Loucy (cell line): ENCODE results near the gene ZNF544.

ENCODE experiments used
- H2AFZ ChIP-seq: fragments of 200-600 bp; sonication (generic); 2 replicates; pipeline ENCODE4 v1.6.0; 2016; ENCODE audit warnings: antibody characterized with exemption, mild to moderate bottlenecking, low read length, moderate library complexity
- H3F3A ChIP-seq: fragments of 200-600 bp; 2 replicates; pipeline ENCODE4 v1.6.0; 2016; ENCODE audit warnings: antibody characterized with exemption, low read depth, mild to moderate bottlenecking
- H3K27me3 ChIP-seq: fragments of 200-600 bp; sonication (generic); 2 replicates; pipeline ENCODE4 v1.6.1; 2014; ENCODE audit warnings: low read length, mild to moderate bottlenecking; ENCODE audit not compliant: insufficient read depth, poor library complexity, severe bottlenecking
- H3K36me3 ChIP-seq: fragments of 200-600 bp; sonication (generic); 2 replicates; pipeline ENCODE4 v1.6.1; 2016; ENCODE audit warnings: low read length; ENCODE audit not compliant: insufficient read depth
- H3K4me1 ChIP-seq: fragments of 200-600 bp; sonication (generic); 2 replicates; pipeline ENCODE4 v1.5.1; 2014; ENCODE audit warnings: low read length, mild to moderate bottlenecking; ENCODE audit not compliant: insufficient read depth, poor library complexity, severe bottlenecking
- H3K4me2 ChIP-seq: fragments of 200-600 bp; sonication (generic); 2 replicates; pipeline ENCODE4 v1.6.0; 2014; ENCODE audit warnings: antibody characterized with exemption, low read length, low read depth, mild to moderate bottlenecking; ENCODE audit not compliant: poor library complexity, severe bottlenecking
- H3K4me3 ChIP-seq: fragments of 200-600 bp; sonication (generic); 2 replicates; pipeline ENCODE4 v1.5.1; 2014; ENCODE audit warnings: low read length, mild to moderate bottlenecking, mixed read lengths; ENCODE audit not compliant: poor library complexity, severe bottlenecking
- H3K79me2 ChIP-seq: fragments of 200-600 bp; sonication (generic); 2 replicates; pipeline ENCODE4 v1.6.1; 2014; ENCODE audit warnings: low read length; ENCODE audit not compliant: insufficient read depth
- H3K9ac ChIP-seq: fragments of 200-600 bp; sonication (generic); 2 replicates; pipeline ENCODE4 v1.6.0; 2014; ENCODE audit warnings: mild to moderate bottlenecking, low read depth, low read length, moderate library complexity; ENCODE audit not compliant: poor library complexity, severe bottlenecking
- H3K9me2 ChIP-seq: fragments of 200-600 bp; sonication (generic); replicated peaks from 2 replicates; pipeline ENCODE4 v1.6.1; 2016; ENCODE audit warnings: low read depth, low read length, mixed read lengths
- H3K9me3 ChIP-seq: fragments of 200-600 bp; sonication (generic); 2 replicates; pipeline ENCODE4 v1.6.1; 2014; ENCODE audit warnings: mild to moderate bottlenecking, antibody characterized with exemption, low read length, low read depth; ENCODE audit not compliant: insufficient read depth
- H4K20me1 ChIP-seq: fragments of 200-600 bp; sonication (generic); 2 replicates; pipeline ENCODE4 v1.6.0; 2014; ENCODE audit warnings: antibody characterized with exemption, low read length, mild to moderate bottlenecking; ENCODE audit not compliant: insufficient read depth, poor library complexity, severe bottlenecking
- CTCF ChIP-seq: fragments of 200-600 bp; sonication (generic); conservative IDR thresholded peaks from 2 replicates; pipeline ENCODE4 v1.5.1; 2014; ENCODE audit warnings: mild to moderate bottlenecking, antibody characterized with exemption, low read length
- EZH2phosphoT487 ChIP-seq: fragments of 200-600 bp; IDR thresholded peaks from 2 replicates; pipeline ENCODE4 v1.6.1; 2018; ENCODE audit warnings: antibody characterized with exemption, mild to moderate bottlenecking, moderate library complexity, borderline replicate concordance

ZNF544 gene

DNA sequence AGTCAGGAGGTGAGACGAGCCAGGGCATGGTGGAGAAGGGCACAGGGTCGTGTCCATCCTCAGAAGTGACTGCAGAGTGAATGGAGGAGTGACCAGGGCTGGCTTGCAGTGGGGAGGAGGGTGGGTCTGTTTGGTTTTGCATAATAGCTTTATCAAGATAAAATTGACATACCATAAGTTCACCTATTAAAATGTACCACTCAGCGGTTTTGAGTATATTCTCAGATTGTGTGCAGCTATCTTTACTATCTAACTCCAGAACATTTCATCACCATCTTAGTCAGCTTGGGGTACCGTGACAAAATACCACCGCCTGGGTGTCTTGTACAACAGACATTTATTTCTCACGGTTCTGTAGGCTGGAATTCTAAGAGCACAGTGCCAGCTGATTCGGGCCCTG, 63.2 kb downstream of the ZNF544 start:
- H3K27me3 ChIP-seq: no peaks in the 10 kb centered on the region
- H3K4me2 ChIP-seq: no peak overlapping the region
- TF ChIP-seq EZH2phosphoT487 (no peak), CTCF (no peak)
- no peak overlapping the region for H3K9ac ChIP-seq
- no peak overlapping the region for H2AFZ ChIP-seq
- H3K36me3 ChIP-seq: peaks cover 79% of the 10 kb centered on the region; the same call in 1 of the 2 replicates
- H4K20me1 ChIP-seq: no peaks in the 10 kb centered on the region
- H3F3A ChIP-seq: no peaks in the 10 kb centered on the region
- H3K79me2 ChIP-seq: peaks cover 7% of the 10 kb centered on the region; the same call in 1 of the 2 replicates
- no peaks in the 10 kb centered on the region for H3K4me1 ChIP-seq
- no peak overlapping the region for H3K4me3 ChIP-seq
- peaks cover 7% of the 10 kb centered on the region; the same call in 1 of the 2 replicates for H3K9me3 ChIP-seq
- H3K9me2 ChIP-seq: no peaks in the 10 kb centered on the region

GRCh38 chr19:58294743-58295374, 66.1 kb downstream of the ZNF544 start:
- H3K4me3 ChIP-seq: no peak overlapping the region
- peaks cover 66% of the 10 kb centered on the region; the same call in 1 of the 2 replicates for H3K36me3 ChIP-seq
- no peaks in the 10 kb centered on the region for H3K4me1 ChIP-seq
- peaks cover 7% of the 10 kb centered on the region; the same call in 1 of the 2 replicates for H3K9me3 ChIP-seq
- no peak overlapping the region for H3K4me2 ChIP-seq
- H3K79me2 ChIP-seq: peaks cover 14% of the 10 kb centered on the region; the same call in 1 of the 2 replicates
- no peak overlapping the region for H2AFZ ChIP-seq
- H4K20me1 ChIP-seq: no peaks in the 10 kb centered on the region
- no peak overlapping the region for H3K9ac ChIP-seq
- H3F3A ChIP-seq: no peaks in the 10 kb centered on the region
- no peaks in the 10 kb centered on the region for H3K9me2 ChIP-seq
- H3K27me3 ChIP-seq: no peaks in the 10 kb centered on the region
- no peak for TF ChIP-seq EZH2phosphoT487
- TF ChIP-seq CTCF: no peak

- no peaks in the 10 kb centered on the region for H4K20me1 ChIP-seq
- H3K27me3 ChIP-seq: no peaks in the 10 kb centered on the region
- no peaks in the 10 kb centered on the region for H3K9me2 ChIP-seq
- no peak overlapping the region for H2AFZ ChIP-seq
- peaks cover 76% of the 10 kb centered on the region; the same call in 1 of the 2 replicates for H3K36me3 ChIP-seq
- H3K9me3 ChIP-seq: peaks cover 7% of the 10 kb centered on the region; the same call in 1 of the 2 replicates
- H3K4me3 ChIP-seq: no peak overlapping the region
- H3K4me2 ChIP-seq: no peak overlapping the region
- TF ChIP-seq EZH2phosphoT487: no peak
- TF ChIP-seq CTCF: no peak
- peaks cover 19% of the 10 kb centered on the region; the same call in 1 of the 2 replicates for H3K79me2 ChIP-seq
- H3F3A ChIP-seq: no peaks in the 10 kb centered on the region
- H3K4me1 ChIP-seq: no peaks in the 10 kb centered on the region
- H3K9ac ChIP-seq: no peak overlapping the region
Measured at GRCh38 chr19:58296104-58296503, 67.4 kb downstream of the ZNF544 start.
